ENCODE results near the gene MAN1B1. TPM values are rescaled to one million over a fixed set of nuclear protein-coding genes. Genes with fewer than 3 reads are reported as not detected.

MAN1B1 gene
- total and polyA plus RNA-seq, 12 donors = 16.9 to 71.4 (median 22.0) TPM

- H3K9me3 ChIP-seq = no peaks in the 10 kb centered on the region
- ATAC-seq (no peak), DNase-seq (no peak)
- H3K36me3 ChIP-seq = peaks cover 0 to 7% (median 3%) of the 10 kb centered on the region in 9 donors
- no peak for TF ChIP-seq CTCF (IDR thresholded peaks at IDR 0.05)
- no peak overlapping the region for H3K4me3 ChIP-seq
- H3K27ac ChIP-seq = peak overlapping the region in 1 of 10 donors; percentile 21
- H3K27me3 ChIP-seq = peaks cover 0 to 7% (median 6%) of the 10 kb centered on the region in 7 donors
- intact Hi-C loops (cut with DNase I) = no loop called here
- H3K4me1 ChIP-seq = peaks cover 15 to 57% (median 30%) of the 10 kb centered on the region in 9 donors
- whole genome bisulfite sequencing, 2 donors = 90 to 91% methylated on average over 8 of the region's 8 CpGs
Measured at GRCh38 chr9:137073992-137074399, 12.8 kb upstream of the MAN1B1 start.

GRCh38 chr9:137074657-137075274 is 12.0 kb upstream of the MAN1B1 start:
- Histone ChIP-seq H3K9me3 (no peaks in the 10 kb centered on the region), H3K27me3 (no peaks in the 10 kb centered on the region), H3K4me1 (peaks cover 15 to 51% (median 24%) of the 10 kb centered on the region in 9 donors), H3K27ac (no peak overlapping the region), H3K4me3 (no peak overlapping the region), H3K36me3 (peaks cover 0 to 14% (median 9%) of the 10 kb centered on the region in 9 donors)
- intact Hi-C loops (cut with DNase I) = no loop called here
- DNase-seq (no peak), ATAC-seq (no peak)
- 89 to 90% methylated on average over 12 of the region's 12 CpGs for WGBS, 2 donors
- no peak for TF ChIP-seq CTCF (IDR thresholded peaks at IDR 0.05)

- no peak overlapping the region for H3K4me3 ChIP-seq
- intact Hi-C loops (cut with DNase I) = no loop called here
- no peaks in the 10 kb centered on the region for H3K9me3 ChIP-seq
- DNase-seq = no peak
- H3K27ac ChIP-seq = no peak overlapping the region
- H3K4me1 ChIP-seq = peaks cover 15 to 51% (median 24%) of the 10 kb centered on the region in 9 donors
- peaks cover 0 to 19% (median 12%) of the 10 kb centered on the region in 9 donors for H3K36me3 ChIP-seq
- no peak for ATAC-seq
- no peak for TF ChIP-seq CTCF (IDR thresholded peaks at IDR 0.05)
- H3K27me3 ChIP-seq = no peaks in the 10 kb centered on the region
- 87 to 91% methylated on average over 12 of the region's 12 CpGs for WGBS, 2 donors
Measured at GRCh38 chr9:137075275-137075775, 11.5 kb upstream of the MAN1B1 start.

- intact Hi-C loops (cut with DNase I) = no loop called here
- Histone ChIP-seq H3K4me3 (peak overlapping the region in 9 of 10 donors; percentile 62 to 79 (median 72)), H3K36me3 (peaks cover 0 to 32% (median 18%) of the 10 kb centered on the region in 9 donors), H3K27me3 (no peaks in the 10 kb centered on the region), H3K27ac (peak overlapping the region in 9 of 10 donors; percentile 12 to 82 (median 64)), H3K4me1 (peaks cover 8 to 40% (median 14%) of the 10 kb centered on the region in 9 donors), H3K9me3 (no peaks in the 10 kb centered on the region)
- peak in 2 of 8 donors; percentile 2 to 16 for ATAC-seq
- TF ChIP-seq CTCF (IDR thresholded peaks at IDR 0.05) = no peak
- DNase-seq = no peak
- 65 to 68% methylated on average over 15 of the region's 15 CpGs for WGBS, 2 donors
Measured at GRCh38 chr9:137076636-137077009, 10.2 kb upstream of the MAN1B1 start.

Measured in heart right ventricle (tissue), 16 donors.